ENCODE measurements around the gene OSBPL5. TPM values are rescaled to one million over a fixed set of nuclear protein-coding genes. Genes with fewer than 3 reads are reported as not detected.
A peak's percentile ranks its signal among the peaks of the same experiment; 100 is the strongest.

OSBPL5 gene
- total and polyA plus RNA-seq, 4 experiments from 2014 or later: 0.75 to 5.2 (median 2.9) TPM

DNA sequence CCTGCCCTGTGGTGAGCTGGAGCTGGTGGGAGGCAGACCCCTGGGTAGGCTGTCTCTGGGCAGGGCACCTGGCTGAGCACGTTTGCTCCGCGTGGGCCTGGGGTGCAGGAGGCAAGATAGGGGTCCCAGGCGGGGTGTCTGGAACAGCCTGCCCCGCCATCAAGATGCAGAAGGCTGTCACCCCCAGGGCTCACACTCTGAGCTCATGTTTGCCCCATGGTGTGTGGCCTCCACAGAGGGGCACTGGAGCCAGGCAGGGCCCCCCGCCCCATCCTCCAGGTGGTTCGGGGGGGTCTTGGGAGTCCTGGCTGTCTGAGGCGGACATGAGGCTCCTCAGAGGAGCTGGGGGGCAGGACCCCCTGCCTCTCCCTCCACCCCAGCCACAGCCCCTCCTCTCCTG lies 79.0 kb downstream of the OSBPL5 start:
- H3K36me3 ChIP-seq (ENCODE audit: insufficient read depth, low read length): no peaks in the 10 kb centered on the region
- no peaks in the 10 kb centered on the region for H3K9me3 ChIP-seq (ENCODE audit: control insufficient read depth in 1 of 2, low read length in 2 of 2)
- POLR2A ChIA-PET (ENCODE audit: partially characterized antibody): no interaction called here
- Mint-ChIP-seq H3K27me3 (peaks cover 0 to 1% of the 10 kb centered on the region in 2 donors), H3K4me3 (no peak overlapping the region), H3K9me3 (no peaks in the 10 kb centered on the region), H3K27ac (no peak overlapping the region), H3K36me3 (no peaks in the 10 kb centered on the region), H3K4me1 (no peaks in the 10 kb centered on the region)
- no peaks in the 10 kb centered on the region for H3K27me3 ChIP-seq (ENCODE audit: insufficient read depth, low read length)
- no peak overlapping the region for H3K27ac ChIP-seq (ENCODE audit: low read depth, low read length)
- CTCF ChIA-PET (ENCODE audit: partially characterized antibody): interaction anchor here (1.2 to 1.6 kb wide), 2 partner anchors 50 to 553 kb away, joined by 3 to 6 read pairs; no protein-coding TSS in a partner anchor
- DNase-seq: no peak
- intact Hi-C loops (cut with micrococcal nuclease): no loop called here
- no peak overlapping the region for H3K4me3 ChIP-seq (ENCODE audit: low read length in 2 of 2)
- H3K4me1 ChIP-seq (ENCODE audit: insufficient read depth, low read length): no peaks in the 10 kb centered on the region

DNA sequence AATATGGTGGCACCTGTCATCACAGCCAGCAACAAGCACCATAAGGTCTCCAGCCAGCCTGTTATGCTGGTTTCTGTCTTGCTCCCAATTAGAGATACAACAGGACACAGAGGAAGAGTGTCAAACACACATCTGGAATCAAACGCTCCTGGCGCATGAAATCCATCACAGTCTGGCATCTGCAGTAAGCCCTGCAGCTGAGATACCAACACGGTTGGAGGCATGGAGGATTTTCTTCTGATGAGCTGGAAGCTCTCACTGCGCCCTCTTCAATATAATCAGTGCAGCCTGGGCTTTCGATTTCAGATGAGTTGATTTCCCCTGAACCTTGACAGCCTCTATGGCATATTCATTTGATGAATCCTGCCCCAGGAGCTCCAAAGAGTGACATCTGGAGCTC lies 80.1 kb downstream of the OSBPL5 start:
- H3K27ac Mint-ChIP-seq: no peak overlapping the region
- no peaks in the 10 kb centered on the region for H3K4me1 ChIP-seq (ENCODE audit: insufficient read depth, low read length)

GRCh38 chr11:3083321-3083720 lies 81.8 kb downstream of the OSBPL5 start:
- ChIA-PET CTCF (ENCODE audit: partially characterized antibody) (no interaction called here), POLR2A (ENCODE audit: partially characterized antibody) (no interaction called here)
- Histone ChIP-seq H3K4me1 (ENCODE audit: insufficient read depth, low read length) (no peaks in the 10 kb centered on the region), H3K9me3 (ENCODE audit: control insufficient read depth in 1 of 2, low read length in 2 of 2) (no peaks in the 10 kb centered on the region), H3K36me3 (ENCODE audit: insufficient read depth, low read length) (no peaks in the 10 kb centered on the region), H3K27ac (ENCODE audit: low read depth, low read length) (no peak overlapping the region), H3K27me3 (ENCODE audit: insufficient read depth, low read length) (no peaks in the 10 kb centered on the region), H3K4me3 (ENCODE audit: low read length in 2 of 2) (no peak overlapping the region)
- Mint-ChIP-seq H3K4me1 (no peaks in the 10 kb centered on the region), H3K27ac (peak overlapping the region in 1 of 7 donors; percentile 57), H3K36me3 (no peaks in the 10 kb centered on the region), H3K4me3 (no peak overlapping the region), H3K27me3 (peaks cover 1 to 4% of the 10 kb centered on the region in 2 donors), H3K9me3 (no peaks in the 10 kb centered on the region)
- intact Hi-C loops (cut with micrococcal nuclease): no loop called here
- DNase-seq: no peak

More for the DNA sequence above, 80.1 kb downstream of the OSBPL5 start:
- Mint-ChIP-seq H3K4me1 (no peaks in the 10 kb centered on the region), H3K4me3 (no peak overlapping the region), H3K27me3 (peaks cover 1 to 4% of the 10 kb centered on the region in 2 donors), H3K9me3 (no peaks in the 10 kb centered on the region), H3K36me3 (no peaks in the 10 kb centered on the region)
- Histone ChIP-seq H3K27me3 (ENCODE audit: insufficient read depth, low read length) (no peaks in the 10 kb centered on the region), H3K9me3 (ENCODE audit: control insufficient read depth in 1 of 2, low read length in 2 of 2) (no peaks in the 10 kb centered on the region), H3K27ac (ENCODE audit: low read depth, low read length) (no peak overlapping the region), H3K4me3 (ENCODE audit: low read length in 2 of 2) (no peak overlapping the region), H3K36me3 (ENCODE audit: insufficient read depth, low read length) (no peaks in the 10 kb centered on the region)
- intact Hi-C loops (cut with micrococcal nuclease): no loop called here
- CTCF ChIA-PET (ENCODE audit: partially characterized antibody): interaction anchor here (0.7 to 1.2 kb wide), 3 partner anchors 9 to 192 kb away, joined by 3 read pairs; no protein-coding TSS in a partner anchor
- POLR2A ChIA-PET (ENCODE audit: partially characterized antibody): no interaction called here
- DNase-seq: no peak

GRCh38 chr11:3081386-3081751 lies 83.7 kb downstream of the OSBPL5 start:
- CTCF ChIA-PET (ENCODE audit: partially characterized antibody): interaction anchor here (1.1 to 1.3 kb wide), 2 partner anchors 10 to 43 kb away, joined by 3 to 4 read pairs; no protein-coding TSS in a partner anchor
- intact Hi-C loops (cut with micrococcal nuclease): no loop called here
- H3K4me3 ChIP-seq (ENCODE audit: low read length in 2 of 2): no peak overlapping the region

DNA sequence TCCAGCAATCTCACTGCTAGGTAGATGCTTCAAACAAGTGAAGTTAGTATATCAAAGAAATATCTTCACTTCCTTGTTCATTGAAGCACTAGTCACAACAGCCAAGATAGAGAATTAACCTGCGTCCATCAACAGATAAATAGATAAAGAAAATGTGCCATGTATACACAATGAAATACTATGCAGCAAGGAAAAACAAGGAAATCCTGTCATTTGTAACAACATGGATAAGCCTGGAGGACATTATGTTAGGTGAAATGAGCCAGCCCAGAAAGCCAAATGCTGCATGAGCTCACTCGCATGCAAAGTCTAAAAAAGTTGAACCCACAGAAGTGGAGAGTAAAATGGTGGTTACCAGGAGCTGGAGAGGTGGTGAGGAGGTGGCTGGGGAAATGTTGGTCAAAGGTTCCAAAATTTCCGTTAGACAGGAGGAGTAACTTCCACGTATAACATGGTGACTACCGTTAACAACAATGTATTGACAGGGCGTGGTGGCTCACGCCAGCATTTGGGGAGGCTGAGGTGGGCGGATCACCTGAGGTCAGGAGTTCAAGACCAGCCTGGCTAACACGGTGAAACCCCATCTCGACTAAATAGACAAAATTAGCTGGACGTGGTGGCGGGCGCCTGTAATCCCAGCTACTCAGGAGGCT lies 84.3 kb downstream of the OSBPL5 start:
- H3K27me3 ChIP-seq (ENCODE audit: insufficient read depth, low read length): no peaks in the 10 kb centered on the region
- ChIA-PET CTCF (ENCODE audit: partially characterized antibody) (interaction anchor here (1.3 kb wide), 1 partner anchor 11 kb away, joined by 4 read pairs; no protein-coding TSS in a partner anchor), POLR2A (ENCODE audit: partially characterized antibody) (no interaction called here)
- no peaks in the 10 kb centered on the region for H3K9me3 Mint-ChIP-seq
- H3K36me3 ChIP-seq (ENCODE audit: insufficient read depth, low read length): no peaks in the 10 kb centered on the region
- H3K4me3 Mint-ChIP-seq: no peak overlapping the region
- no peak overlapping the region for H3K27ac Mint-ChIP-seq
- H3K4me1 Mint-ChIP-seq: no peaks in the 10 kb centered on the region
- intact Hi-C loops (cut with micrococcal nuclease): no loop called here
- H3K4me3 ChIP-seq (ENCODE audit: low read length in 2 of 2): no peak overlapping the region
- H3K27me3 Mint-ChIP-seq: peaks cover 3 to 4% of the 10 kb centered on the region in 2 donors
- H3K4me1 ChIP-seq (ENCODE audit: insufficient read depth, low read length): no peaks in the 10 kb centered on the region
- H3K27ac ChIP-seq (ENCODE audit: low read depth, low read length): no peak overlapping the region
- no peaks in the 10 kb centered on the region for H3K36me3 Mint-ChIP-seq
- H3K9me3 ChIP-seq (ENCODE audit: control insufficient read depth in 1 of 2, low read length in 2 of 2): no peaks in the 10 kb centered on the region
- no peak for DNase-seq

More at GRCh38 chr11:3081386-3081751, 83.7 kb downstream of the OSBPL5 start:
- H3K27me3 ChIP-seq (ENCODE audit: insufficient read depth, low read length): no peaks in the 10 kb centered on the region
- no peaks in the 10 kb centered on the region for H3K36me3 ChIP-seq (ENCODE audit: insufficient read depth, low read length)
- Mint-ChIP-seq H3K9me3 (no peaks in the 10 kb centered on the region), H3K27ac (no peak overlapping the region), H3K4me3 (no peak overlapping the region), H3K36me3 (no peaks in the 10 kb centered on the region), H3K27me3 (peaks cover 3 to 4% of the 10 kb centered on the region in 2 donors), H3K4me1 (no peaks in the 10 kb centered on the region)
- no peak for DNase-seq
- no peaks in the 10 kb centered on the region for H3K4me1 ChIP-seq (ENCODE audit: insufficient read depth, low read length)
- POLR2A ChIA-PET (ENCODE audit: partially characterized antibody): no interaction called here
- no peak overlapping the region for H3K27ac ChIP-seq (ENCODE audit: low read depth, low read length)
- no peaks in the 10 kb centered on the region for H3K9me3 ChIP-seq (ENCODE audit: control insufficient read depth in 1 of 2, low read length in 2 of 2)

GRCh38 chr11:3080104-3080503 lies 85.0 kb downstream of the OSBPL5 start:
- Histone ChIP-seq H3K4me3 (ENCODE audit: low read length in 2 of 2) (no peak overlapping the region), H3K4me1 (ENCODE audit: insufficient read depth, low read length) (no peaks in the 10 kb centered on the region), H3K36me3 (ENCODE audit: insufficient read depth, low read length) (no peaks in the 10 kb centered on the region), H3K27ac (ENCODE audit: low read depth, low read length) (no peak overlapping the region), H3K27me3 (ENCODE audit: insufficient read depth, low read length) (no peaks in the 10 kb centered on the region), H3K9me3 (ENCODE audit: control insufficient read depth in 1 of 2, low read length in 2 of 2) (no peaks in the 10 kb centered on the region)
- H3K9me3 Mint-ChIP-seq: no peaks in the 10 kb centered on the region
- no peak overlapping the region for H3K27ac Mint-ChIP-seq
- POLR2A ChIA-PET (ENCODE audit: partially characterized antibody): no interaction called here
- DNase-seq: no peak
- intact Hi-C loops (cut with micrococcal nuclease): no loop called here
- no peaks in the 10 kb centered on the region for H3K4me1 Mint-ChIP-seq
- H3K4me3 Mint-ChIP-seq: no peak overlapping the region
- H3K27me3 Mint-ChIP-seq: peaks cover 2 to 4% of the 10 kb centered on the region in 2 donors
- no peaks in the 10 kb centered on the region for H3K36me3 Mint-ChIP-seq
- CTCF ChIA-PET (ENCODE audit: partially characterized antibody): no interaction called here

DNA sequence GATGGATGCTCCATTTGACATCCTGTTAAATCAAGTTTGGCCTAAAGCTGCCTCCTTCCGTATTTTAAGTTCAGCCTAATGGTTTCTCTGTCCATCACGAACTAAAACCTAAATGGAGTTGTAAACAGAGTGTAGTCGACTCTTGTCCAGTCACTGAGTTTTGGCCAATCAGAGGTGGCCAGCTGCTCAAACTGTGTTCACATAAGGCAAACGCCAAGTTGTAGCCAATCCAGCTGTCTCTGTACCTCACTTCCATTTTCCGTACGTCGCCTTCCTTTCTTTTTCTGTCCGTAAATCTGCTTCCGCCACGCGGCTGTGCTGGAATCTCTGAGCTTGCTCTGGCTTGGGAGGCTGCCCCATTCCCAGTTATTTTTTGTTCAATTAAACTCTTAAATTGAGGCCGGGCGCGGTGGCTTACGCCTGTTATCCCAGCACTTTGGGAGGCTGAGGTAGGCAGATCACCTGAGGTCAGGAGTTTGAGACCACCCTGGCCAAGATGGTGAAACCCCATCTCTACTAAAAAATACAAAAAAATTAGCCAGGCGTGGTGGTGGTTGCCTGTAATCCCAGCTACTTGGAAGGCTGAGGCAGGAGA lies 87.2 kb downstream of the OSBPL5 start:
- H3K4me3 ChIP-seq (ENCODE audit: low read length in 2 of 2): no peak overlapping the region
- H3K27ac ChIP-seq (ENCODE audit: low read depth, low read length): no peak overlapping the region
- intact Hi-C loops (cut with micrococcal nuclease): no loop called here
- Mint-ChIP-seq H3K27me3 (peaks cover 4% of the 10 kb centered on the region in 2 donors), H3K4me1 (no peaks in the 10 kb centered on the region), H3K9me3 (no peaks in the 10 kb centered on the region), H3K4me3 (no peak overlapping the region), H3K27ac (no peak overlapping the region), H3K36me3 (no peaks in the 10 kb centered on the region)
- ChIA-PET POLR2A (ENCODE audit: partially characterized antibody) (no interaction called here), CTCF (ENCODE audit: partially characterized antibody) (interaction anchor here (0.8 kb wide), 1 partner anchor 21 kb away, joined by 3 read pairs; the partner anchor contains the start of gene CARS1)
- no peaks in the 10 kb centered on the region for H3K36me3 ChIP-seq (ENCODE audit: insufficient read depth, low read length)
- no peaks in the 10 kb centered on the region for H3K9me3 ChIP-seq (ENCODE audit: control insufficient read depth in 1 of 2, low read length in 2 of 2)
- no peaks in the 10 kb centered on the region for H3K4me1 ChIP-seq (ENCODE audit: insufficient read depth, low read length)
- H3K27me3 ChIP-seq (ENCODE audit: insufficient read depth, low read length): no peaks in the 10 kb centered on the region
- DNase-seq: no peak
